ENCODE data around the gene FGF8. TPM values are rescaled to one million over a fixed set of nuclear protein-coding genes. Genes with fewer than 3 reads are reported as not detected.

Gene FGF8
- total and polyA plus RNA-seq, 2 of the 13 experiments (the other 11 are each of a cell fraction or from before 2014, with no cell fraction given), result not detected

DNA sequence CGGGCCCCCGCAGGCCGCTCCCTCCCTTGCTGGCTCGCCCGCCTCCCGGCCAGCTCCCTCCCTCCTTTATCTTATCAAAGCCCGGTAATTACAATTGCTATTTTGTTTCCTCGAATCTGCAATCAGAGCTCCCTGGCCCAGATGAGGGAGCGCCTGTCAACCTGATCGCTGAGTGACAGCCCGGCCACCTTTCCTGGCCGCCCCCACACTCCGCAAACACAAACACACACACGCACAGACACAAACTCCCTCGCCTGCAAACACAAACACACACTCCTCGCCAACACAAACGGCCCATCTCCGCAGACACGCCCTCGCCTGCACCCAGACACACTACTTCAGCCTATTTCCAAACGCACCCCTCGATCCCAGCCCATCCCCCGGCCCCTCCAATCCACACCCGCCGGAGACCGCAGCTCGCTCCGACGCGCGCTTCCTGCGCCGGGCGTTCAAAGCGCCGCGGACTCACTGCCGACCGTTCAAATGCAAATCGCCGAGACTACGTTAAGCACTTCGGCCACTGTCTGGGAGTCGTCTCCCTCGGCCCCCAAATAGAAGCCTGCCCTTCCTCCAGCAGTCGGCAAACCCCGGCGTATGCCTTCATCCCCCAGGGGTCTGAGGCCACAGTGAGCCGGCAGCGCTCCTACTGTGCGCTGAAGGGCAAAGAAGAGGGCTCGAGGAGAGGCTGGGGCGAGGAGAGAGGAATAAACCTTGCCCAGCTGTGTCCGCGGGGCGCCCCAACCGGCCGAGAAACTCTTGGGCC, 3.0 kb upstream of the FGF8 start (continued):
- TF ChIP-seq, protein P1, sequence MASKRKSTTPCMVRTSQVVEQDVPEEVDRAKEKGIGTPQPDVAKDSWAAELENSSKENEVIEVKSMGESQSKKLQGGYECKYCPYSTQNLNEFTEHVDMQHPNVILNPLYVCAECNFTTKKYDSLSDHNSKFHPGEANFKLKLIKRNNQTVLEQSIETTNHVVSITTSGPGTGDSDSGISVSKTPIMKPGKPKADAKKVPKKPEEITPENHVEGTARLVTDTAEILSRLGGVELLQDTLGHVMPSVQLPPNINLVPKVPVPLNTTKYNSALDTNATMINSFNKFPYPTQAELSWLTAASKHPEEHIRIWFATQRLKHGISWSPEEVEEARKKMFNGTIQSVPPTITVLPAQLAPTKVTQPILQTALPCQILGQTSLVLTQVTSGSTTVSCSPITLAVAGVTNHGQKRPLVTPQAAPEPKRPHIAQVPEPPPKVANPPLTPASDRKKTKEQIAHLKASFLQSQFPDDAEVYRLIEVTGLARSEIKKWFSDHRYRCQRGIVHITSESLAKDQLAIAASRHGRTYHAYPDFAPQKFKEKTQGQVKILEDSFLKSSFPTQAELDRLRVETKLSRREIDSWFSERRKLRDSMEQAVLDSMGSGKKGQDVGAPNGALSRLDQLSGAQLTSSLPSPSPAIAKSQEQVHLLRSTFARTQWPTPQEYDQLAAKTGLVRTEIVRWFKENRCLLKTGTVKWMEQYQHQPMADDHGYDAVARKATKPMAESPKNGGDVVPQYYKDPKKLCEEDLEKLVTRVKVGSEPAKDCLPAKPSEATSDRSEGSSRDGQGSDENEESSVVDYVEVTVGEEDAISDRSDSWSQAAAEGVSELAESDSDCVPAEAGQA (IDR thresholded peaks at IDR 0.05; ENCODE audit: low read depth), result no peak
- TF ChIP-seq, protein P1 (CRISPR knock-in tag; IDR thresholded peaks at IDR 0.05; ENCODE audit: borderline replicate concordance), result no peak
- no peak for TF ChIP-seq RFXANK (CRISPR knock-in tag; IDR thresholded peaks at IDR 0.05)
- TF ChIP-seq ZMAT5 (CRISPR knock-in tag; IDR thresholded peaks at IDR 0.05; ENCODE audit: borderline replicate concordance, low read depth), result no peak
- peak; percentile 85 for TF ChIP-seq ZNF646 (CRISPR knock-in tag; IDR thresholded peaks at IDR 0.05)
- no peak for TF ChIP-seq GABPA (IDR thresholded peaks at IDR 0.05; ENCODE audit: low read depth, low read length)
- no peak for TF ChIP-seq GABPA (CRISPR knock-in tag; IDR thresholded peaks at IDR 0.05; ENCODE audit: low read depth)
- TF ChIP-seq MBD4 (IDR thresholded peaks at IDR 0.05; ENCODE audit: borderline replicate concordance, low read length), result no peak
- no peak for TF ChIP-seq ZBTB14 (CRISPR knock-in tag; IDR thresholded peaks at IDR 0.05)
- no peak for TF ChIP-seq ZNF678 (CRISPR knock-in tag; IDR thresholded peaks at IDR 0.05)
- TF ChIP-seq ZNF589 (CRISPR knock-in tag; conservative IDR thresholded peaks at IDR 0.05), result no peak
- TF ChIP-seq ZNF619 (CRISPR knock-in tag; IDR thresholded peaks at IDR 0.05), result no peak
- TF ChIP-seq ZNF451 (CRISPR knock-in tag; IDR thresholded peaks at IDR 0.05), result no peak
- TF ChIP-seq JUNB (CRISPR knock-in tag; IDR thresholded peaks at IDR 0.05; ENCODE audit: borderline replicate concordance), result no peak
- TF ChIP-seq MXI1 (IDR thresholded peaks at IDR 0.05; ENCODE audit: borderline replicate concordance, low read depth, low read length), result 0 out of 3 replicates have a peak, but pooled peaks have one; percentile 22
